Esophagus muscularis mucosa (tissue), 4 donors: ENCODE results near the gene CNTNAP2. TPM values are rescaled to one million over a fixed set of nuclear protein-coding genes. Genes with fewer than 3 reads are reported as not detected.
A peak's percentile ranks its signal among the peaks of the same experiment; 100 is the strongest.

Experiments
- DNase-seq: peaks from one replicate; pipeline ENCODE4 v3.0.0-alpha.2; 2017; ENCODE audit errors: extremely low spot score
- H3K27ac ChIP-seq, 4 donors: fragments of 200-600 bp; sonication (generic); replicated peaks in 1 of 4; 1 replicate in 3 of 4; 2 replicates in 1 of 4; pipeline ENCODE4 v1.5.1; 2016 to 2019; ENCODE audit warnings: mild to moderate bottlenecking in 1 of 4
- H3K27me3 ChIP-seq, 4 donors: fragments of 200-600 bp; sonication (generic); one replicate each; pipeline versions ENCODE4 v1.5.1 to v1.6.0; 2016 to 2019
- H3K36me3 ChIP-seq, 4 donors: fragments of 200-600 bp; sonication (generic); one replicate each; pipeline ENCODE4 v1.5.1; 2016 to 2019
- H3K4me1 ChIP-seq, 4 donors: fragments of 200-600 bp; sonication (generic); one replicate each; pipeline ENCODE4 v1.5.1; 2016 to 2019
- H3K4me3 ChIP-seq, 4 donors: fragments of 200-600 bp; sonication (generic); 1 replicate in 2 of 4; 2 replicates in 2 of 4; pipeline ENCODE4 v1.5.1; 2016 to 2019; ENCODE audit warnings: mild to moderate bottlenecking in 4 of 4, moderate library complexity in 1 of 4
- H3K9me3 ChIP-seq, 4 donors: fragments of 200-600 bp; sonication (generic); 1 replicate in 3 of 4; 2 replicates in 1 of 4; pipeline ENCODE4 v1.5.1; 2016 to 2019
- EP300 ChIP-seq: sonication (generic); formaldehyde crosslinking; IDR thresholded peaks from one replicate; pipeline ENCODE4 v1.6.1; 2017; ENCODE audit warnings: antibody characterized with exemption
- POLR2A ChIP-seq: fragments of 450-650 bp; IDR thresholded peaks from one replicate; pipeline ENCODE4 v1.6.1; 2017; ENCODE audit warnings: antibody characterized with exemption, moderate library complexity, mild to moderate bottlenecking, low read depth
- POLR2AphosphoS5 ChIP-seq, 2 donors: sonication (generic); formaldehyde crosslinking; IDR thresholded peaks; one replicate each; pipeline ENCODE4 v1.6.1; 2017; ENCODE audit warnings: antibody characterized with exemption in 2 of 2
- WGBS: methylation state at CpG from one replicate; pipeline ENCODE4 v1.1.5; 2018; 5-methylcytosine and 5-hydroxymethylcytosine counted together
- intact Hi-C: fragments of 100-400 bp; cut with DNase I; formaldehyde crosslinking; loops from one replicate; pipeline ENCODE4 v1.15.1; 2023
- total RNA-seq, 4 donors: library from RNA; depleted of rRNA; stranded (reverse); fragments of >200 nt; gene quantifications; one replicate each; pipeline versions ENCODE4 v1.1.0 to v1.2.1, GENCODE V29; 2016
- TF ChIP-seq, protein P1 (sequence below), 3 experiments: fragments of 200-600 bp in 2 of 3; fragments of 450-650 bp in 1 of 3; sonication (generic) in 2 of 3; IDR thresholded peaks; one replicate each; pipeline ENCODE4 v1.5.1; 2017 to 2019; ENCODE audit warnings: antibody characterized with exemption in 3 of 3, mild to moderate bottlenecking in 2 of 3, moderate library complexity in 1 of 3

Gene CNTNAP2
- total RNA-seq, 4 donors from 2014 or later, result 1.2 to 2.9 (median 1.9) TPM

DNA sequence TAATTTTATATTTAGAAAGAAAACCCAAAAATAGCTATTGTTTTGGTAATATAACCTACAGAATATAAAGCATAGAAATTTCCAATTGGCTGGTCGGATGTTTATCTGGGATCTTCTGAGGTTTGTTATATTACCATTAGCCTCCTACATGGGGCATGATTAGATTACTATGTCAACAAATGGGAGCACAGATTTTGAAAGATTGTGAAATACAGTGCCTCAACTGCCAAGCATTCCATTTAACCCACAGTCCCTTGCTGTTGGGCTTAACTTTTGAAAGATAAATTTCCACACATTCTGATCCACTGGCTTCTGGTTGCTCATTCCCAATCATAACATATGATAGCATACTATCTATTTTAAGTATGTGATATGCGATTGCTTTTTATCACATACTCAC is 2018.5 kb downstream of the CNTNAP2 start:
- intact Hi-C loops, result no loop called here
- DNase-seq, result no peak
- WGBS, result 90% methylated on average over 2 of the region's 2 CpGs

DNA sequence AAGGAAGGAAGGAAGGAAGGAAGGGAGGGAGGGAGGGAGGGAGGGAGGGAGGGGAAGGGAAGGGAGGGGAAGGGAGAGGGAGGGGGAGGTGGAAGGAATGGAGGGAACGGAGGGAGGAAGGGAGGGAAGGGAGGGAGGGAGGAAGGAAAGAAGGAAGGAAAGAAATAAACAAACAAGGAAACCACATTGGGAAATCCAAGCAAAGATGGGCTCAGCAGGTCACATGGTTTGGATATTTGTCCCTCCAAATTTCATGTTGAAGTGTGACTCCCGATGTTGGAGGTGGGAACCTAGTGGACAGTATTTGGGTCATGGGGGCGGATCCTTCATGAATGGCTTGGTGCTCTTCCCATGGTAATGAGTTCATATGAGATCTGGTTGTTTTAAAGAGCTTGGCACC is 2019.4 kb downstream of the CNTNAP2 start:
- TF ChIP-seq, protein P1, sequence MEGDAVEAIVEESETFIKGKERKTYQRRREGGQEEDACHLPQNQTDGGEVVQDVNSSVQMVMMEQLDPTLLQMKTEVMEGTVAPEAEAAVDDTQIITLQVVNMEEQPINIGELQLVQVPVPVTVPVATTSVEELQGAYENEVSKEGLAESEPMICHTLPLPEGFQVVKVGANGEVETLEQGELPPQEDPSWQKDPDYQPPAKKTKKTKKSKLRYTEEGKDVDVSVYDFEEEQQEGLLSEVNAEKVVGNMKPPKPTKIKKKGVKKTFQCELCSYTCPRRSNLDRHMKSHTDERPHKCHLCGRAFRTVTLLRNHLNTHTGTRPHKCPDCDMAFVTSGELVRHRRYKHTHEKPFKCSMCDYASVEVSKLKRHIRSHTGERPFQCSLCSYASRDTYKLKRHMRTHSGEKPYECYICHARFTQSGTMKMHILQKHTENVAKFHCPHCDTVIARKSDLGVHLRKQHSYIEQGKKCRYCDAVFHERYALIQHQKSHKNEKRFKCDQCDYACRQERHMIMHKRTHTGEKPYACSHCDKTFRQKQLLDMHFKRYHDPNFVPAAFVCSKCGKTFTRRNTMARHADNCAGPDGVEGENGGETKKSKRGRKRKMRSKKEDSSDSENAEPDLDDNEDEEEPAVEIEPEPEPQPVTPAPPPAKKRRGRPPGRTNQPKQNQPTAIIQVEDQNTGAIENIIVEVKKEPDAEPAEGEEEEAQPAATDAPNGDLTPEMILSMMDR (IDR thresholded peaks at IDR 0.05), result no peak
- no peak for TF ChIP-seq EP300
- TF ChIP-seq POLR2AphosphoS5 (IDR thresholded peaks at IDR 0.05), result no peak
- no peak for TF ChIP-seq POLR2A
- WGBS, result 90% methylated on average over 3 of the region's 3 CpGs
- Histone ChIP-seq H3K9me3 (no peaks in the 10 kb centered on the region), H3K27me3 (no peaks in the 10 kb centered on the region), H3K27ac (no peak overlapping the region), H3K4me1 (no peaks in the 10 kb centered on the region), H3K36me3 (no peaks in the 10 kb centered on the region), H3K4me3 (no peak overlapping the region)
- no peak for DNase-seq
- intact Hi-C loops, result no loop called here

More for the DNA sequence above, 2018.5 kb downstream of the CNTNAP2 start:
- no peaks in the 10 kb centered on the region for H3K9me3 ChIP-seq
- no peaks in the 10 kb centered on the region for H3K4me1 ChIP-seq
- no peak overlapping the region for H3K27ac ChIP-seq
- no peak for TF ChIP-seq POLR2AphosphoS5 (IDR thresholded peaks at IDR 0.05)
- TF ChIP-seq, protein P1 (IDR thresholded peaks at IDR 0.05), result no peak
- H3K36me3 ChIP-seq, result no peaks in the 10 kb centered on the region
- H3K4me3 ChIP-seq, result no peak overlapping the region
- no peaks in the 10 kb centered on the region for H3K27me3 ChIP-seq

DNA sequence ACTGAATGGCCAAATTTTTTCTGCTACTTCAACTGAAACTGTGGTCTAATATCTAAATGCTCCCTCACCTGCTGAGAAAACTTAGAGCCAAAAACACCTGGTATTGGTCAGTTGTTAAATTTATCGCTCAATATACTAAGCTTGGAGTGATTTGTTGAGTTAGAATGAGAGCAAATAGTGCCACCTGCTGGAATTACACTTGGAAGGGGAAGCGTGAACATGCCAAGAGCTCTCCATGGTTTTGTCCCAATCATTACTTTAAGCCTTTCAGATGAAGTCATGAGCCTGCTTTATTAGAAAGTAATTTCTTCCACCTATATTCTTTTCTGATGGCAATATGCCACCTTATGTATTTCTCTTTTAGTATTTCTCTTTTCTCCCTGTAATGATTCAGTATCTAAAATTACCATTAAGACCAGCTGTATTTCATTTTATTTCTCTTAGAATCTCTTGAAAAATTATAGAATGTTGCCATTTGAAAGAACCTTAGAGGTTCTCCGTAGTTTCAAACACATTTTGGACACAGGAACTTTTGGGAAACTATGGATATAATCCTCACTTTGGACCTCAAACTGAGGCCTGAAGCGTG is 2026.2 kb downstream of the CNTNAP2 start:
- no peak overlapping the region for H3K27ac ChIP-seq
- H3K36me3 ChIP-seq, result no peaks in the 10 kb centered on the region
- H3K4me1 ChIP-seq, result no peaks in the 10 kb centered on the region
- no peaks in the 10 kb centered on the region for H3K9me3 ChIP-seq
- TF ChIP-seq, protein P1 (IDR thresholded peaks at IDR 0.05), result peak; percentile 11 to 50 (median 34)
- no peak for TF ChIP-seq POLR2AphosphoS5 (IDR thresholded peaks at IDR 0.05)
- no peaks in the 10 kb centered on the region for H3K27me3 ChIP-seq
- no peak for DNase-seq
- 54% methylated on average over 4 of the region's 4 CpGs for WGBS
- intact Hi-C loops, result no loop called here
- no peak overlapping the region for H3K4me3 ChIP-seq

DNA sequence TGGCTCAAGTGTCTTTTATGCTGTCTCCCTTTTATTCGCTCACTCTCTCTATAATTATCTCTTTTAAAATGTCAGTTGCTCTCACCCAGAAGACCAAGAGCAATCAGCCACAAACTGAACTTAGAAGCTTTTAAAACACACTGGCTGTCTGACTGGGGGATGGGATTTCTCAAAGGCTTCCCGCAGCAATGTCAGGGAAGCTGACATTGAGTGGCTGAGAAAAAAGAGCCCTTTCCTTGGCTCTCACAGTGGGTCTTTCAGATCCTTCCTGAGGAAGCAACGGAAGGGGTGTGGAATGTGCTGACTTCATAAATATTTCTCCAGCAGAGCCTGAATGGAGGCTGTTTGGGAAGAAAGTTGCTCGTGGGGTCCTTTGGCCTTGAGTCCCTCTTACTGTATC is 2028.2 kb downstream of the CNTNAP2 start:
- H3K27me3 ChIP-seq, result no peaks in the 10 kb centered on the region
- intact Hi-C loops, result no loop called here
- no peaks in the 10 kb centered on the region for H3K9me3 ChIP-seq
- H3K4me1 ChIP-seq, result no peaks in the 10 kb centered on the region
- no peak overlapping the region for H3K27ac ChIP-seq
- H3K4me3 ChIP-seq, result no peak overlapping the region
- TF ChIP-seq POLR2A (no peak), POLR2AphosphoS5 (IDR thresholded peaks at IDR 0.05) (no peak), EP300 (no peak)
- TF ChIP-seq, protein P1 (IDR thresholded peaks at IDR 0.05), result no peak
- WGBS, result 57% methylated on average over 4 of the region's 4 CpGs
- H3K36me3 ChIP-seq, result no peaks in the 10 kb centered on the region
- DNase-seq, result no peak

DNA sequence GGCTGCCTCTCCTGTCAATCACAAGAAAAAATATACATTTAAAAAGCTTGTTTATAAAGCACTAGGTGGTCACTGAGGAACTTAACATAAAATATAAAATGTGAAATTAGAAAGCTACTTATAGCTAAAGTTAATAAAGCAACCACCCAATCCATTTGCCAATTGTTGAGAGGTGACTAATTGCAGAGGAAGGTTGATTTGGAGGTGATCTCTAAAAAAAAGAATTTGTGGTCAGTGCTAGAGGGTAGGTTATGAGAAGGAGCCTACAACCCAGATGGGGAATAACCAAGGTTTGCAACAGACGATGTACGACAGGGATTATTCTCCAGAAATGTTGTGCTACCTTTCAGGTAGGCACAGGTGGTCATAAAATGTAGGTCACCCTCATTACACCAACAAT is 2029.7 kb downstream of the CNTNAP2 start:
- H3K27ac ChIP-seq, result no peak overlapping the region
- no peak for DNase-seq
- H3K36me3 ChIP-seq, result no peaks in the 10 kb centered on the region
- no peaks in the 10 kb centered on the region for H3K9me3 ChIP-seq
- WGBS, result 73% methylated on average over 2 of the region's 2 CpGs
- H3K4me1 ChIP-seq, result no peaks in the 10 kb centered on the region
- intact Hi-C loops, result no loop called here
- H3K4me3 ChIP-seq, result no peak overlapping the region
- H3K27me3 ChIP-seq, result no peaks in the 10 kb centered on the region
- TF ChIP-seq POLR2A (no peak), POLR2AphosphoS5 (IDR thresholded peaks at IDR 0.05) (no peak), EP300 (no peak)
- TF ChIP-seq, protein P1 (IDR thresholded peaks at IDR 0.05), result no peak
